Loucy (cell line): ENCODE data around the gene SESN3.

Source experiments
- CTCF ChIP-seq: fragments of 200-600 bp; sonication (generic); conservative IDR thresholded peaks from 2 replicates; pipeline ENCODE4 v1.5.1; 2014; ENCODE audit warnings: mild to moderate bottlenecking, antibody characterized with exemption, low read length
- EZH2phosphoT487 ChIP-seq: fragments of 200-600 bp; IDR thresholded peaks from 2 replicates; pipeline ENCODE4 v1.6.1; 2018; ENCODE audit warnings: antibody characterized with exemption, mild to moderate bottlenecking, moderate library complexity, borderline replicate concordance

- TF ChIP-seq CTCF (no peak), EZH2phosphoT487 (no peak)
These were observed 17.9 kb upstream of the SESN3 start for GRCh38 chr11:95248666-95249467.
